Smooth muscle cell (in vitro differentiated cells): ENCODE measurements around the gene CKMT2. TPM values are rescaled to one million over a fixed set of nuclear protein-coding genes. Genes with fewer than 3 reads are reported as not detected.
A peak's percentile ranks its signal among the peaks of the same experiment; 100 is the strongest.

Experiments used
- DNase-seq: peaks from one replicate; lab custom pipeline; 2025; ENCODE audit not compliant: unreplicated experiment; lab: John Stamatoyannopoulos, UW
- H2AFZ ChIP-seq: fragments of 200-600 bp; sonication (generic); 2 replicates; pipeline ENCODE4 v1.6.0; 2016; ENCODE audit warnings: antibody characterized with exemption, low read depth, mild to moderate bottlenecking
- H3F3A ChIP-seq: fragments of 200-600 bp; sonication (generic); 2 replicates; pipeline ENCODE4 v1.6.0; 2017; ENCODE audit warnings: antibody characterized with exemption, low read depth
- H3K27ac ChIP-seq: fragments of 200-600 bp; sonication (generic); 2 replicates; pipeline ENCODE4 v1.5.1; 2016; ENCODE audit warnings: low read depth, mild to moderate bottlenecking
- H3K27me3 ChIP-seq: fragments of 200-600 bp; sonication (generic); 2 replicates; pipeline ENCODE4 v1.6.1; 2016; ENCODE audit warnings: low read depth, mild to moderate bottlenecking
- H3K36me3 ChIP-seq: fragments of 200-600 bp; sonication (generic); 2 replicates; pipeline ENCODE4 v1.5.1; 2016; ENCODE audit warnings: low read depth
- H3K4me1 ChIP-seq: fragments of 200-600 bp; sonication (generic); 2 replicates; pipeline ENCODE4 v1.5.1; 2016; ENCODE audit warnings: low read depth
- H3K4me2 ChIP-seq: fragments of 200-600 bp; sonication (generic); 2 replicates; pipeline ENCODE4 v1.6.0; 2016; ENCODE audit warnings: mild to moderate bottlenecking
- H3K4me3 ChIP-seq: fragments of 200-600 bp; sonication (generic); 2 replicates; pipeline ENCODE4 v1.5.1; 2016; ENCODE audit warnings: mild to moderate bottlenecking
- H3K79me2 ChIP-seq: fragments of 200-600 bp; sonication (generic); 2 replicates; pipeline ENCODE4 v1.6.0; 2016; ENCODE audit warnings: low read depth, mild to moderate bottlenecking
- H3K9ac ChIP-seq: fragments of 200-600 bp; sonication (generic); 2 replicates; pipeline ENCODE4 v1.6.0; 2016; ENCODE audit warnings: low read depth
- H3K9me3 ChIP-seq: fragments of 200-600 bp; sonication (generic); replicated peaks from 2 replicates; pipeline ENCODE4 v1.5.1; 2016; ENCODE audit warnings: low read depth
- H4K20me1 ChIP-seq: fragments of 200-600 bp; sonication (generic); 2 replicates; pipeline ENCODE4 v1.6.0; 2016; ENCODE audit warnings: low read depth
- WGBS: methylation state at CpG from one replicate; pipeline ENCODE4 v1.1.7; 2016; ENCODE audit warnings: low lambda C conversion rate; 5-methylcytosine and 5-hydroxymethylcytosine counted together
- polyA plus RNA-seq: library from polyadenylated mRNA; unstranded; fragments of >200 nt; fragmentation: Nextera tagmentation; extraction: Ambion mirVana; gene quantifications from 2 replicates; pipeline ENCODE4 v1.2.1, GENCODE V29; 2016
- total RNA-seq: library from RNA; depleted of rRNA; stranded (reverse); fragments of >200 nt; gene quantifications from 2 replicates; pipeline ENCODE4 v1.2.3, GENCODE V29; 2014
- TF ChIP-seq, protein P1 (sequence below): fragments of 200-600 bp; sonication (generic); IDR thresholded peaks from 2 replicates; pipeline ENCODE4 v1.5.1; 2017; ENCODE audit warnings: borderline replicate concordance, mild to moderate bottlenecking, antibody characterized with exemption; ENCODE audit not compliant: insufficient read depth, poor library complexity, severe bottlenecking

CKMT2 gene
- total and polyA plus RNA-seq, 2 experiments from 2014 or later, result 1.5 TPM; not detected in 1

DNA sequence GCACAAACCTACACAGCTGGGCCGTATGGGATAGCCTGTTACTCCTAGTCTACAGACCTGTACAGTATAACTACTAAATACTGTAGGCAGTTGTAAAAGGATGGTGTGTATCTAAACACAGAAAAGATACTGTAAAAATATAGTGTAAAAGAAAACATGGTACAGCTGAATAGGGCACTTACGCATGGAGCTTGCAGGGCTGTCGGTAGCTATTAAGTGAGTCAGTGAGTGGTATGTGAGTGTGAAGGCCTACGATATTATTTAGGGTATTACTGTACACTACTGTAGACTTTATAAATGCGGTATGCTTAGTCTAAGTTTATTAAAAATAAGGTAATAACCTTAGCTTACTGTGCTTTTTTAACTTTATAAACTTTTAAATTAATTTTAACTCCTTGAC lies 69.5 kb downstream of the CKMT2 start:
- peaks cover 14% of the 10 kb centered on the region for H3K4me1 ChIP-seq
- no peaks in the 10 kb centered on the region for H3K9me3 ChIP-seq
- peak overlapping the region; percentile 97 for H3K9ac ChIP-seq
- H3K27me3 ChIP-seq, result no peaks in the 10 kb centered on the region
- TF ChIP-seq, protein P1, sequence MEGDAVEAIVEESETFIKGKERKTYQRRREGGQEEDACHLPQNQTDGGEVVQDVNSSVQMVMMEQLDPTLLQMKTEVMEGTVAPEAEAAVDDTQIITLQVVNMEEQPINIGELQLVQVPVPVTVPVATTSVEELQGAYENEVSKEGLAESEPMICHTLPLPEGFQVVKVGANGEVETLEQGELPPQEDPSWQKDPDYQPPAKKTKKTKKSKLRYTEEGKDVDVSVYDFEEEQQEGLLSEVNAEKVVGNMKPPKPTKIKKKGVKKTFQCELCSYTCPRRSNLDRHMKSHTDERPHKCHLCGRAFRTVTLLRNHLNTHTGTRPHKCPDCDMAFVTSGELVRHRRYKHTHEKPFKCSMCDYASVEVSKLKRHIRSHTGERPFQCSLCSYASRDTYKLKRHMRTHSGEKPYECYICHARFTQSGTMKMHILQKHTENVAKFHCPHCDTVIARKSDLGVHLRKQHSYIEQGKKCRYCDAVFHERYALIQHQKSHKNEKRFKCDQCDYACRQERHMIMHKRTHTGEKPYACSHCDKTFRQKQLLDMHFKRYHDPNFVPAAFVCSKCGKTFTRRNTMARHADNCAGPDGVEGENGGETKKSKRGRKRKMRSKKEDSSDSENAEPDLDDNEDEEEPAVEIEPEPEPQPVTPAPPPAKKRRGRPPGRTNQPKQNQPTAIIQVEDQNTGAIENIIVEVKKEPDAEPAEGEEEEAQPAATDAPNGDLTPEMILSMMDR, result no peak
- peaks cover 58% of the 10 kb centered on the region for H3K79me2 ChIP-seq
- H3K4me3 ChIP-seq, result peak overlapping the region; percentile 79
- no peak overlapping the region for H2AFZ ChIP-seq
- H3F3A ChIP-seq, result no peaks in the 10 kb centered on the region
- no peak for DNase-seq
- H3K4me2 ChIP-seq, result peak overlapping the region; percentile 95
- no peaks in the 10 kb centered on the region for H3K36me3 ChIP-seq
- H4K20me1 ChIP-seq, result peaks cover 5% of the 10 kb centered on the region
- H3K27ac ChIP-seq, result peak overlapping the region; percentile 92
- WGBS, result 77% methylated on average over 5 of the region's 5 CpGs

DNA sequence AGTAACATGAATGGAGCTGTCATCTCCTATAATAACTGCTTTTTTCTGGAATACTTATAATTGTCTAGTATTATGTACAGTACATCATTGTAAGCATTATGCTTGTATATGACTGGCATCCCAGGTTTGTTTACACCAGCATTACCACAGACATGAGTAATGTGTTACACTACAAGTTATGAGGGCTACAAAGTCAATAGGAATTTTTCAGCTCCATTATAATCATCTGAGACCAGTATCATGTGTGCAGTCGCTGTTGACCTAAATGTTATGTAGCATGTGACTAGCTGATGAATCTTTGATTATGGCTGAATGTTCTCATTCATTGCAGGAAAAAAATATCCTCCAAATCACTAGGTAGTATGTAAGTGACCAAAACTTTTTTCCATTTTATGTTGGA lies 70.4 kb downstream of the CKMT2 start:
- H3K9ac ChIP-seq, result no peak overlapping the region
- WGBS, result 60% methylated on average over 1 of the region's 1 CpG
- H3K27ac ChIP-seq, result peak overlapping the region; percentile 92
- H3K4me2 ChIP-seq, result peak overlapping the region; percentile 95
- peaks cover 10% of the 10 kb centered on the region for H4K20me1 ChIP-seq
- H3K27me3 ChIP-seq, result no peaks in the 10 kb centered on the region
- H3K9me3 ChIP-seq, result no peaks in the 10 kb centered on the region
- no peak overlapping the region for H3K4me3 ChIP-seq
- H3F3A ChIP-seq, result no peaks in the 10 kb centered on the region
- no peak for DNase-seq
- H2AFZ ChIP-seq, result no peak overlapping the region
- H3K4me1 ChIP-seq, result peaks cover 14% of the 10 kb centered on the region
- H3K36me3 ChIP-seq, result no peaks in the 10 kb centered on the region
- TF ChIP-seq, protein P1, result no peak
- peaks cover 54% of the 10 kb centered on the region for H3K79me2 ChIP-seq

DNA sequence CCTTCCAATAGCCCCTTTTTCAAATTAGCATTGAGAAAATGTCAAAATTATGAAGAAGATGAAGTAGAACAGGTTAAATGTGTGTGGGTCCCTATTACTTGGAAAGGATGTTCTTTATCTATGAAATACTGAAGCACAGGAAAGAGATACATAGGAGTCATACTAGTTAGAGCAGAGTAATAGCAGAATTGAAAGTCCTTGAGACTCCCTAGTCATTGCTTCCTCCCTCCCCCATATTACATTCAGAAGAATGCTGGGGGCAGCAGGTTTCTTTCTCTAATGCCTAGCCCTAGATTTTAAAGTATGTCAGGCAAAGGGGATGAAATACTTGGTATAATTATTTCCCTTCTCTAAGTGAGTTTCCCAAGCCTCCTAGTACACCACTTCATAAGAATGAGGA lies 72.7 kb downstream of the CKMT2 start:
- no peak overlapping the region for H3K9ac ChIP-seq
- no peaks in the 10 kb centered on the region for H3K9me3 ChIP-seq
- no peak for DNase-seq
- H3K4me3 ChIP-seq, result no peak overlapping the region
- H4K20me1 ChIP-seq, result peaks cover 10% of the 10 kb centered on the region
- TF ChIP-seq, protein P1, result no peak
- no peak overlapping the region for H3K27ac ChIP-seq
- no peak overlapping the region for H3K4me2 ChIP-seq
- H2AFZ ChIP-seq, result no peak overlapping the region
- no peaks in the 10 kb centered on the region for H3K27me3 ChIP-seq
- no peaks in the 10 kb centered on the region for H3K36me3 ChIP-seq
- H3K79me2 ChIP-seq, result peaks cover 34% of the 10 kb centered on the region
- no peaks in the 10 kb centered on the region for H3F3A ChIP-seq
- peaks cover 8% of the 10 kb centered on the region for H3K4me1 ChIP-seq

DNA sequence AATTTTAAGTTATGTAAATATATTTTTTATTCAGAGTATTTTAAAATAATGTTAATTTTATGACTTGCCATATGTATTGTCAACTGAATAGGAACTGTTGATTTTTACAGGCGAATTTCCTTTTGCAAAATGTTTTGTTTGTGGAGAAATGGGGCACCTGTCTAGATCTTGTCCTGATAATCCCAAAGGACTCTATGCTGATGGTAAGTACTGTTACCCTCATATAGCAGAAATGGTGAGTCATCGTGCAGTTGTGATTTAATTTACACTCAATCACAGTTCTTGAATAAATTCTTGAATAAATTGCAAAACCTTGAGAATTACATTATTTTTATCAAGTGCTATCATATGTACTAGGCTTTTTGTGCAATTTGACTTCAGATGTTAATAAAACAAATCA lies 75.7 kb downstream of the CKMT2 start:
- Histone ChIP-seq H3K27ac (no peak overlapping the region), H3K27me3 (no peaks in the 10 kb centered on the region), H3K36me3 (peaks cover 16% of the 10 kb centered on the region), H3K4me3 (no peak overlapping the region), H3K4me2 (no peak overlapping the region), H3K4me1 (no peaks in the 10 kb centered on the region), H3K79me2 (peaks cover 15% of the 10 kb centered on the region), H3K9me3 (no peaks in the 10 kb centered on the region), H4K20me1 (peaks cover 10% of the 10 kb centered on the region), H2AFZ (no peak overlapping the region), H3K9ac (no peak overlapping the region), H3F3A (no peaks in the 10 kb centered on the region)
- DNase-seq, result no peak
- TF ChIP-seq, protein P1, result no peak
- WGBS, result 97% methylated on average over 2 of the region's 2 CpGs
